GM12892 (cell line): ENCODE results near the gene EPN1.

Experiments used
- POLR2A ChIP-seq: IDR thresholded peaks from 2 replicates; pipeline ENCODE4 v1.6.1; 2011; ENCODE audit warnings: low read depth, low read length, control low read depth
- POLR2AphosphoS5 ChIP-seq: IDR thresholded peaks from 2 replicates; pipeline ENCODE4 v1.6.1; 2011; ENCODE audit warnings: low read depth, low read length, control low read depth
- TAF1 ChIP-seq: IDR thresholded peaks from 2 replicates; pipeline ENCODE4 v1.6.1; 2011; ENCODE audit warnings: low read depth, mild to moderate bottlenecking, control low read depth, low read length, borderline replicate concordance

DNA sequence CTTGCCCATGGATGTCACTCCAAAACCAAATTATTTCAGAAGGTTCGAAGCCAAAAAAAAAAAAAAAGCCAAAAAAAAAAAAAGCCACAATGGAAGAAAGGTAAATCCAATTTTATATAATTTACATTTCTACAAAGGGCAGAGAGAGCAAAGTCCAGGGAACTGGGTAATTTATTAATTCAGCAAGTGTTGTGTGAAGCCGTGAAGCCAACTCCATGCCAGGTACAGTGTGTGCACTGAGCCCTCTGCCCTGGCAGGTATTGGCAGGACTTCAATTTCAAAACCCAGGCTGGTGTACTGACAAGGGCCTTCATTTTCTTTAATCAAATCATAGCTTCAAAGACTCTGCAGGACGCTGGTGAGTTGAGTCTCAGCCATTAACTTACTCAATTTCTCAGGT is 78.4 kb downstream of the EPN1 start:
- TF ChIP-seq TAF1, result no peak
- TF ChIP-seq POLR2AphosphoS5, result no peak
- no peak for TF ChIP-seq POLR2A
